Measurements from ENCODE around the gene SETD9.

- TF ChIP-seq CTCF (IDR thresholded peaks at IDR 0.05 in 8 of 11, conservative IDR thresholded peaks at IDR 0.05 in 3 of 11) (no peak), POLR2A (IDR thresholded peaks at IDR 0.05) (no peak)
Measured at GRCh38 chr5:56938858-56939257, 29.5 kb downstream of the SETD9 start.

All from spleen (tissue), 7 donors.